SJSA1 (cell line): Measurements from ENCODE around the gene PEMT. TPM values are rescaled to one million over a fixed set of nuclear protein-coding genes. Genes with fewer than 3 reads are reported as not detected.

Experiments
- DNase-seq, 2 experiments: peaks; one replicate each; pipeline ENCODE4 v3.0.0-alpha.2; 2015 to 2020; ENCODE audit warnings: low spot score in 2 of 2, low read depth in 1 of 2
- H3K27ac ChIP-seq: fragments of 250-450 bp; sonication (Bioruptor Pico); 2 replicates; pipeline ENCODE4 v1.5.1; 2020; ENCODE audit warnings: mild to moderate bottlenecking, moderate library complexity
- H3K27me3 ChIP-seq: fragments of 250-450 bp; sonication (Bioruptor Pico); replicated peaks from 2 replicates; pipeline ENCODE4 v1.5.1; 2020; ENCODE audit warnings: mild to moderate bottlenecking, moderate library complexity
- H3K36me3 ChIP-seq: fragments of 250-450 bp; sonication (Bioruptor Pico); 2 replicates; pipeline ENCODE4 v1.5.1; 2020; ENCODE audit warnings: mild to moderate bottlenecking
- H3K4me1 ChIP-seq: fragments of 250-450 bp; sonication (Bioruptor Pico); replicated peaks from 2 replicates; pipeline ENCODE4 v1.6.1; 2021; ENCODE audit warnings: mild to moderate bottlenecking
- H3K4me3 ChIP-seq: fragments of 250-450 bp; sonication (Bioruptor Pico); 2 replicates; pipeline ENCODE4 v1.5.1; 2020; ENCODE audit warnings: mild to moderate bottlenecking
- H3K9me3 ChIP-seq: fragments of 250-450 bp; sonication (Bioruptor Pico); replicated peaks from 2 replicates; pipeline ENCODE4 v1.5.1; 2020; ENCODE audit warnings: mild to moderate bottlenecking
- total RNA-seq: library from RNA; depleted of rRNA; stranded (reverse); fragments of >200 nt; shearing (Covaris generic); gene quantifications from 2 replicates; pipeline ENCODE4 v1.2.3, GENCODE V29; 2014

PEMT gene
- total RNA-seq, 1 experiment from 2014 or later, result 49.2 TPM

- H3K27ac ChIP-seq, result no peak overlapping the region
- no peak overlapping the region for H3K4me3 ChIP-seq
- no peaks in the 10 kb centered on the region for H3K36me3 ChIP-seq
- H3K9me3 ChIP-seq, result no peaks in the 10 kb centered on the region
- H3K27me3 ChIP-seq, result no peaks in the 10 kb centered on the region
- peaks cover 17% of the 10 kb centered on the region for H3K4me1 ChIP-seq
- DNase-seq, result no peak
Measured at GRCh38 chr17:17547210-17547764, 44.2 kb downstream of the PEMT start.

GRCh38 chr17:17546399-17547185, 44.9 kb downstream of the PEMT start:
- Histone ChIP-seq H3K9me3 (no peaks in the 10 kb centered on the region), H3K27ac (no peak overlapping the region), H3K4me3 (no peak overlapping the region), H3K4me1 (peaks cover 15% of the 10 kb centered on the region), H3K36me3 (no peaks in the 10 kb centered on the region), H3K27me3 (no peaks in the 10 kb centered on the region)
- no peak for DNase-seq

GRCh38 chr17:17545984-17546383, 45.5 kb downstream of the PEMT start:
- no peaks in the 10 kb centered on the region for H3K27me3 ChIP-seq
- DNase-seq, result no peak
- no peak overlapping the region for H3K27ac ChIP-seq
- no peaks in the 10 kb centered on the region for H3K36me3 ChIP-seq
- peaks cover 9% of the 10 kb centered on the region for H3K4me1 ChIP-seq
- no peaks in the 10 kb centered on the region for H3K9me3 ChIP-seq
- H3K4me3 ChIP-seq, result no peak overlapping the region

GRCh38 chr17:17545031-17545820, 46.3 kb downstream of the PEMT start:
- Histone ChIP-seq H3K4me1 (peaks cover 9% of the 10 kb centered on the region; the same call in 1 of the 2 replicates), H3K9me3 (no peaks in the 10 kb centered on the region), H3K27ac (no peak overlapping the region), H3K27me3 (no peaks in the 10 kb centered on the region), H3K4me3 (no peak overlapping the region), H3K36me3 (no peaks in the 10 kb centered on the region)
- no peak for DNase-seq

- H3K9me3 ChIP-seq, result no peaks in the 10 kb centered on the region
- H3K4me3 ChIP-seq, result no peak overlapping the region
- H3K4me1 ChIP-seq, result peaks cover 9% of the 10 kb centered on the region; the same call in 1 of the 2 replicates
- no peaks in the 10 kb centered on the region for H3K36me3 ChIP-seq
- no peak overlapping the region for H3K27ac ChIP-seq
- no peak for DNase-seq
- H3K27me3 ChIP-seq, result no peaks in the 10 kb centered on the region
Measured at GRCh38 chr17:17542906-17543635, 48.4 kb downstream of the PEMT start.

GRCh38 chr17:17541640-17542001, 49.9 kb downstream of the PEMT start:
- H3K4me1 ChIP-seq, result peaks cover 9% of the 10 kb centered on the region; the same call in 1 of the 2 replicates
- no peak overlapping the region for H3K27ac ChIP-seq
- H3K36me3 ChIP-seq, result no peaks in the 10 kb centered on the region
- no peak overlapping the region for H3K4me3 ChIP-seq
- no peak for DNase-seq
- H3K9me3 ChIP-seq, result no peaks in the 10 kb centered on the region
- no peaks in the 10 kb centered on the region for H3K27me3 ChIP-seq

- Histone ChIP-seq H3K27ac (no peak overlapping the region), H3K27me3 (no peaks in the 10 kb centered on the region), H3K9me3 (no peaks in the 10 kb centered on the region), H3K36me3 (no peaks in the 10 kb centered on the region), H3K4me3 (no peak overlapping the region), H3K4me1 (peaks cover 9% of the 10 kb centered on the region; the same call in 1 of the 2 replicates)
- DNase-seq, result no peak
Measured at GRCh38 chr17:17540935-17541639, 50.4 kb downstream of the PEMT start.

GRCh38 chr17:17540278-17540906, 51.1 kb downstream of the PEMT start:
- no peak for DNase-seq
- Histone ChIP-seq H3K9me3 (no peaks in the 10 kb centered on the region), H3K4me3 (no peak overlapping the region), H3K27ac (no peak overlapping the region), H3K27me3 (no peaks in the 10 kb centered on the region), H3K36me3 (no peaks in the 10 kb centered on the region), H3K4me1 (peaks cover 2% of the 10 kb centered on the region; the same call in 1 of the 2 replicates)

GRCh38 chr17:17539591-17539990, 51.9 kb downstream of the PEMT start:
- Histone ChIP-seq H3K4me1 (no peaks in the 10 kb centered on the region), H3K4me3 (no peak overlapping the region), H3K27me3 (no peaks in the 10 kb centered on the region), H3K36me3 (no peaks in the 10 kb centered on the region), H3K9me3 (no peaks in the 10 kb centered on the region), H3K27ac (no peak overlapping the region)
- no peak for DNase-seq

GRCh38 chr17:17538417-17539391, 52.8 kb downstream of the PEMT start:
- no peaks in the 10 kb centered on the region for H3K27me3 ChIP-seq
- DNase-seq, result no peak
- H3K4me1 ChIP-seq, result no peaks in the 10 kb centered on the region
- no peak overlapping the region for H3K27ac ChIP-seq
- no peaks in the 10 kb centered on the region for H3K9me3 ChIP-seq
- no peak overlapping the region for H3K4me3 ChIP-seq
- no peaks in the 10 kb centered on the region for H3K36me3 ChIP-seq

- Histone ChIP-seq H3K4me1 (no peaks in the 10 kb centered on the region), H3K27me3 (no peaks in the 10 kb centered on the region), H3K9me3 (no peaks in the 10 kb centered on the region), H3K27ac (no peak overlapping the region), H3K4me3 (no peak overlapping the region), H3K36me3 (no peaks in the 10 kb centered on the region)
- DNase-seq, result no peak
Measured at GRCh38 chr17:17537311-17538099, 54.0 kb downstream of the PEMT start.
